Ovary (tissue), 3 donors: ENCODE measurements around the gene GRIK3.

Source experiments
- CTCF ChIP-seq, 3 donors: fragments of 450-650 bp in 2 of 3; fragments of 200-600 bp in 1 of 3; IDR thresholded peaks; one replicate each; pipeline versions ENCODE4 v1.5.1 to v1.8.0; 2016 to 2022; ENCODE audit warnings: antibody characterized with exemption in 3 of 3, mild to moderate bottlenecking in 1 of 3
- EP300 ChIP-seq: sonication (generic); formaldehyde crosslinking; IDR thresholded peaks from one replicate; pipeline ENCODE4 v1.6.1; 2017; ENCODE audit warnings: antibody characterized with exemption
- POLR2A ChIP-seq: fragments of 450-650 bp; IDR thresholded peaks from one replicate; pipeline ENCODE4 v1.6.1; 2017; ENCODE audit warnings: antibody characterized with exemption, mild to moderate bottlenecking, moderate library complexity
- donor health status: DM: no; HTN: no; CAD: no.

DNA sequence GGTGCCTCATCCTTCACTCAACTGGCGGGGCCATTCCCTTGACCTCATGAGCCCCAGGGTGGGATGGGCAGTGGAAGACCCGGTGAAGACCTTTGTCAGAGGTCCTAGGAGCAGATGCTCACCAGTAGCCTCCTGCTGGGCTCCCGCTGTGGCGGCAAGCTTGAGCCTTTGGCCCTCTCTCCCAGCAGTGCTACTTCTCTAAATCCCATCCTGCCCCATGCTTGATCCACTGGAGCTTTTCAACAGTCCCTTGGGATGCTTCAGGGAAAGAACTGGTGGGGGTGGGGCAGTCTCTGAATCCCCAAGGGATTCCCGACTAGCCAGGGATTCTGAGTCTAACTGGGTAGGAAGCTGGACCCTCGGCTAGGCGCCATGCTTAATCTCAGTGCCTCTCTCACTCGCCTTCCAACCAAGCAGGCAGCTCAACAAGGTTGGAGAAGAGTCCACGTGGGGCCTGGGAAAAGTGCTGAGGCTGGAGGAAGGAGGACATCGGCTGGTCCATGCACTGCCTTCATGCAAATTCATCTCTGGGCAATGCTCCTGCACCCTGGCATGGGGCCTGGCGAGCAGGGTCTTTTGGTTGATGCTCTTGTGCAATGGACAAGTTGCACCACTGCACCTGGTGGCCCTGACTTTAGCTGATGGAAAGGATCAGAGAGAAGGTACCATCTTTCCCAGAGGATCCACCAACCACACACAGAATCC, 190.3 kb downstream of the GRIK3 start:
- TF ChIP-seq POLR2A, result no peak
- TF ChIP-seq CTCF (IDR thresholded peaks at IDR 0.05), result no peak
- no peak for TF ChIP-seq EP300
